Fibroblast of the aortic adventitia (primary cell): ENCODE results near the gene SIGLEC15. TPM values are rescaled to one million over a fixed set of nuclear protein-coding genes. Genes with fewer than 3 reads are reported as not detected.
"Not testable (repeated sequence)": the region's sequence is repeated elsewhere in the genome, so short reads cannot be mapped to it uniquely, and the experiment has no call there.

Source experiments
- DNase-seq: peaks from one replicate; pipeline ENCODE4 v3.0.0-alpha.2; 2010; ENCODE audit warnings: low read depth
- H3K4me3 ChIP-seq: 2 replicates; pipeline ENCODE4 v1.5.1; 2011; ENCODE audit warnings: low read depth, mild to moderate bottlenecking, control low read depth, low read length, moderate library complexity
- CTCF ChIP-seq: IDR thresholded peaks from 2 replicates; pipeline ENCODE4 v1.5.1; 2011; ENCODE audit warnings: mild to moderate bottlenecking, low read length, control low read depth, inconsistent platforms; ENCODE audit not compliant: insufficient read depth
- total RNA-seq: library from RNA; depleted of rRNA; stranded (reverse); fragments of >200 nt; gene quantifications from 2 replicates; pipeline ENCODE4 v1.2.3, GENCODE V29; 2012; ENCODE audit warnings: low replicate concordance

Gene SIGLEC15
- total RNA-seq, 1 donor, result 8.4 TPM

- DNase-seq, result no peak
Observed at GRCh38 chr18:45801416-45802004, 24.0 kb upstream of the SIGLEC15 start.

GRCh38 chr18:45802814-45803492, 22.5 kb upstream of the SIGLEC15 start:
- no peak for TF ChIP-seq CTCF
- DNase-seq, result peak; percentile 99
- no peak overlapping the region for H3K4me3 ChIP-seq

More at GRCh38 chr18:45801416-45802004, 24.0 kb upstream of the SIGLEC15 start:
- no peak overlapping the region for H3K4me3 ChIP-seq
- no peak for TF ChIP-seq CTCF

- H3K4me3 ChIP-seq, result no peak overlapping the region
- TF ChIP-seq CTCF, result no peak
- DNase-seq, result peak; percentile 74
Observed at GRCh38 chr18:45805551-45805950, 19.9 kb upstream of the SIGLEC15 start.

- TF ChIP-seq CTCF, result no peak
- H3K4me3 ChIP-seq, result no peak overlapping the region
- peak; percentile 86 for DNase-seq
Observed at GRCh38 chr18:45806226-45806625, 19.2 kb upstream of the SIGLEC15 start.

- H3K4me3 ChIP-seq, DNase-seq: not testable (repeated sequence)
Observed at GRCh38 chr18:45807144-45807543, 18.3 kb upstream of the SIGLEC15 start.

- not testable (repeated sequence) for DNase-seq, H3K4me3 ChIP-seq
Observed at GRCh38 chr18:45814733-45815132, 10.7 kb upstream of the SIGLEC15 start.

- no peak for TF ChIP-seq CTCF
- no peak for DNase-seq
- no peak overlapping the region for H3K4me3 ChIP-seq
Observed at GRCh38 chr18:45817543-45817942, 7.9 kb upstream of the SIGLEC15 start.

GRCh38 chr18:45818765-45819164, 6.7 kb upstream of the SIGLEC15 start:
- peak; percentile 59 for DNase-seq
- H3K4me3 ChIP-seq, result not testable (repeated sequence)
